ENCODE results near the gene ATAD1. TPM values are rescaled to one million over a fixed set of nuclear protein-coding genes. Genes with fewer than 3 reads are reported as not detected.
A peak's percentile ranks its signal among the peaks of the same experiment; 100 is the strongest.

ATAD1 gene
- total RNA-seq, 1 donor from 2014 or later = 63.2 TPM

GRCh38 chr10:87818505-87819288 lies 671 bp upstream of the ATAD1 start:
- Mint-ChIP-seq H3K27ac (peak overlapping the region; percentile 68), H3K36me3 (peaks cover 12% of the 10 kb centered on the region), H3K9me3 (no peaks in the 10 kb centered on the region), H3K27me3 (ENCODE audit: insufficient read depth, low read depth) (no peaks in the 10 kb centered on the region), H3K4me3 (peak overlapping the region; percentile 98), H3K4me1 (peaks cover 20% of the 10 kb centered on the region)
- Histone ChIP-seq H3K9ac (no peak overlapping the region), H3K4me1 (peaks cover 20% of the 10 kb centered on the region), H3F3A (ENCODE audit: low read depth) (peaks cover 16% of the 10 kb centered on the region), H3K27ac (no peak overlapping the region), H3K4me2 (peak overlapping the region; percentile 91), H3K36me3 (no peaks in the 10 kb centered on the region), H4K20me1 (ENCODE audit: low read depth) (peaks cover 17% of the 10 kb centered on the region), H3K79me2 (ENCODE audit: low read depth) (peaks cover 43% of the 10 kb centered on the region), H2AFZ (replicated peaks) (peak overlapping the region; percentile 93), H3K27me3 (no peaks in the 10 kb centered on the region), H3K4me3 (peak overlapping the region; percentile 73), H3K9me3 (ENCODE audit: low read depth) (no peaks in the 10 kb centered on the region)
- TF ChIP-seq EZH2 (IDR thresholded peaks at IDR 0.05) = no peak
- TF ChIP-seq CTCF (IDR thresholded peaks at IDR 0.05) = peak; percentile 7
- TF ChIP-seq EZH2phosphoT487 (IDR thresholded peaks at IDR 0.05) = no peak
- peak; percentile 40 for DNase-seq (ENCODE audit: low spot score)

DNA sequence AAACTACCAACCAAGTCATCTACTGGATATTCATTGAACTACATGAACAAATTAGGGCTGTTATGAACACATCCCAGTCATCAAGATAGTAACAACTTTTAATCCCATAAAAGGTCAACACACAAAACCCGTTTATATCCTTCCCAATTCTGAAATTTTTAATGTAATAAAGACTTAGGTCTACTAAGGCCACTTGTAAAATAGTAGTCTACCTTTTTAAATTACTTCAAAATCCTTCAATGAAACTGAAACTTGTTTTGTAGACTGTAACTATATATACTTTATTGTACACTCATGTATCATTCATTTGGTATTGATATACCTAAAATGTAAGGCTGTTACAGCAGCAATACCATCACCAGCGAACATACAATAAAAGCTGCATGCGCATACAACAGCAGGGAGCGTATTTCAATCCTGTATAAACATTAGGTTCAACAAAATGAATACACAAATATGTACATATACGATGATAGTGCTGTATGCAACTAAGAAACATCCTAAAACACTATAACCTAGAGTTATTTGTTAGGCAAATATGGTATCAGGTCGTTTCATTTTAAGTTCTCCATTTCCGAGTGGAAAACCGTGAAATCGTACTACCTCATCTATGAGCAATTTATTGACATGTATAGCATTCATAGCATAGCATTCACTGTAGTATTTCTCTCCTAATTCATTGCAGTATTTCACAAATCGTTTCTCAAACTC lies 973 bp downstream of the ATAD1 start:
- H2AFZ ChIP-seq (replicated peaks) = no peak overlapping the region

More for the DNA sequence above, 973 bp downstream of the ATAD1 start:
- Mint-ChIP-seq H3K27ac (peak overlapping the region; percentile 89), H3K27me3 (ENCODE audit: insufficient read depth, low read depth) (no peaks in the 10 kb centered on the region), H3K4me3 (peak overlapping the region; percentile 98), H3K4me1 (peaks cover 20% of the 10 kb centered on the region), H3K36me3 (peaks cover 17% of the 10 kb centered on the region), H3K9me3 (no peaks in the 10 kb centered on the region)
- peaks cover 20% of the 10 kb centered on the region for H3K4me1 ChIP-seq
- peak overlapping the region; percentile 73 for H3K4me3 ChIP-seq
- H3K27ac ChIP-seq = peak overlapping the region; percentile 74
- peaks cover 17% of the 10 kb centered on the region for H4K20me1 ChIP-seq (ENCODE audit: low read depth)
- H3K9ac ChIP-seq = peak overlapping the region; percentile 67
- H3F3A ChIP-seq (ENCODE audit: low read depth) = peaks cover 16% of the 10 kb centered on the region
- peaks cover 60% of the 10 kb centered on the region for H3K79me2 ChIP-seq (ENCODE audit: low read depth)
- no peak for DNase-seq (ENCODE audit: low spot score)
- H3K4me2 ChIP-seq = peak overlapping the region; percentile 91
- H3K27me3 ChIP-seq = no peaks in the 10 kb centered on the region
- TF ChIP-seq EZH2 (IDR thresholded peaks at IDR 0.05) = no peak
- no peak for TF ChIP-seq EZH2phosphoT487 (IDR thresholded peaks at IDR 0.05)
- TF ChIP-seq CTCF (IDR thresholded peaks at IDR 0.05) = no peak
- no peaks in the 10 kb centered on the region for H3K9me3 ChIP-seq (ENCODE audit: low read depth)
- H3K36me3 ChIP-seq = peaks cover 2% of the 10 kb centered on the region
